ENCODE measurements around the gene DBT. TPM values are rescaled to one million over a fixed set of nuclear protein-coding genes. Genes with fewer than 3 reads are reported as not detected.
"Not testable (repeated sequence)": the region's sequence is repeated elsewhere in the genome, so short reads cannot be mapped to it uniquely, and the experiment has no call there.

DBT gene
- total RNA-seq, 3 donors from 2014 or later: 9.7 to 11.5 (median 11.3) TPM

- H3K4me1 Mint-ChIP-seq (ENCODE audit: low read depth); H3K4me3 Mint-ChIP-seq; H3K9me3 Mint-ChIP-seq; ATAC-seq; H3K27me3 Mint-ChIP-seq (ENCODE audit: low read depth); DNase-seq: not testable (repeated sequence)
- peaks cover 62% of the 10 kb centered on the region for H3K36me3 Mint-ChIP-seq (ENCODE audit: insufficient read depth)
Observed at GRCh38 chr1:100202703-100203102, 46.9 kb downstream of the DBT start.

- peaks cover 65% of the 10 kb centered on the region for H3K36me3 Mint-ChIP-seq (ENCODE audit: insufficient read depth)
- not testable (repeated sequence) for ATAC-seq; H3K27me3 Mint-ChIP-seq (ENCODE audit: low read depth); DNase-seq; H3K4me3 Mint-ChIP-seq; H3K4me1 Mint-ChIP-seq (ENCODE audit: low read depth); H3K9me3 Mint-ChIP-seq
Observed at GRCh38 chr1:100200060-100200459, 49.6 kb downstream of the DBT start.

- DNase-seq: no peak
- Mint-ChIP-seq H3K27me3 (ENCODE audit: low read depth) (no peaks in the 10 kb centered on the region), H3K4me1 (ENCODE audit: low read depth) (no peaks in the 10 kb centered on the region), H3K4me3 (no peak overlapping the region), H3K9me3 (no peaks in the 10 kb centered on the region), H3K36me3 (ENCODE audit: insufficient read depth) (peaks cover 50% of the 10 kb centered on the region)
- no peak for ATAC-seq
Observed at GRCh38 chr1:100198596-100198995, 51.0 kb downstream of the DBT start.

GRCh38 chr1:100188617-100189016 is 61.0 kb downstream of the DBT start:
- H3K4me3 Mint-ChIP-seq: no peak overlapping the region
- ATAC-seq (no peak), DNase-seq (no peak)
- H3K36me3 Mint-ChIP-seq (ENCODE audit: insufficient read depth): peaks cover 13% of the 10 kb centered on the region
- no peaks in the 10 kb centered on the region for H3K4me1 Mint-ChIP-seq (ENCODE audit: low read depth)
- no peaks in the 10 kb centered on the region for H3K27me3 Mint-ChIP-seq (ENCODE audit: low read depth)
- no peaks in the 10 kb centered on the region for H3K9me3 Mint-ChIP-seq

- Mint-ChIP-seq H3K4me3 (no peak overlapping the region), H3K36me3 (ENCODE audit: insufficient read depth) (peaks cover 13% of the 10 kb centered on the region), H3K9me3 (no peaks in the 10 kb centered on the region), H3K4me1 (ENCODE audit: low read depth) (no peaks in the 10 kb centered on the region), H3K27me3 (ENCODE audit: low read depth) (no peaks in the 10 kb centered on the region)
- no peak for ATAC-seq
- DNase-seq: no peak
Observed at GRCh38 chr1:100187912-100188311, 61.7 kb downstream of the DBT start.

GRCh38 chr1:100184536-100184935 is 65.1 kb downstream of the DBT start:
- DNase-seq (no peak), ATAC-seq (peak; percentile 14 to 37)
- no peaks in the 10 kb centered on the region for H3K27me3 Mint-ChIP-seq (ENCODE audit: low read depth)
- no peaks in the 10 kb centered on the region for H3K36me3 Mint-ChIP-seq (ENCODE audit: insufficient read depth)
- H3K9me3 Mint-ChIP-seq: peaks cover 3% of the 10 kb centered on the region
- no peak overlapping the region for H3K4me3 Mint-ChIP-seq
- H3K4me1 Mint-ChIP-seq (ENCODE audit: low read depth): no peaks in the 10 kb centered on the region

GRCh38 chr1:100183370-100183769 is 66.3 kb downstream of the DBT start:
- no peak overlapping the region for H3K4me3 Mint-ChIP-seq
- ATAC-seq (no peak), DNase-seq (no peak)
- no peaks in the 10 kb centered on the region for H3K27me3 Mint-ChIP-seq (ENCODE audit: low read depth)
- H3K4me1 Mint-ChIP-seq (ENCODE audit: low read depth): no peaks in the 10 kb centered on the region
- H3K9me3 Mint-ChIP-seq: peaks cover 3% of the 10 kb centered on the region
- no peaks in the 10 kb centered on the region for H3K36me3 Mint-ChIP-seq (ENCODE audit: insufficient read depth)

GRCh38 chr1:100178091-100178490 is 71.5 kb downstream of the DBT start, which contains the start of gene LRRC39:
LRRC39 (minus strand) TSS chr1:100178256; CDS start chr1:100168516, 9,740 bp downstream.
- Mint-ChIP-seq H3K4me1 (ENCODE audit: low read depth) (no peaks in the 10 kb centered on the region), H3K36me3 (ENCODE audit: insufficient read depth) (peaks cover 2% of the 10 kb centered on the region), H3K9me3 (peaks cover 3% of the 10 kb centered on the region), H3K4me3 (no peak within 1 kb of the TSS), H3K27me3 (ENCODE audit: low read depth) (no peaks in the 10 kb centered on the region)
- ATAC-seq (no peak), DNase-seq (no peak)

- ATAC-seq: no peak
- Mint-ChIP-seq H3K4me3 (no peak overlapping the region), H3K9me3 (peaks cover 3% of the 10 kb centered on the region), H3K4me1 (ENCODE audit: low read depth) (no peaks in the 10 kb centered on the region), H3K36me3 (ENCODE audit: insufficient read depth) (peaks cover 2% of the 10 kb centered on the region), H3K27me3 (ENCODE audit: low read depth) (no peaks in the 10 kb centered on the region)
- no peak for DNase-seq
Observed at GRCh38 chr1:100177295-100178041, 72.2 kb downstream of the DBT start.

GRCh38 chr1:100168051-100168450 is 81.6 kb downstream of the DBT start:
- H3K27me3 Mint-ChIP-seq (ENCODE audit: low read depth): no peaks in the 10 kb centered on the region
- H3K36me3 Mint-ChIP-seq (ENCODE audit: insufficient read depth): no peaks in the 10 kb centered on the region
- no peaks in the 10 kb centered on the region for H3K9me3 Mint-ChIP-seq
- DNase-seq: no peak
- no peak for ATAC-seq
- no peaks in the 10 kb centered on the region for H3K4me1 Mint-ChIP-seq (ENCODE audit: low read depth)
- H3K4me3 Mint-ChIP-seq: no peak overlapping the region

GRCh38 chr1:100164702-100165101 is 84.9 kb downstream of the DBT start:
- no peaks in the 10 kb centered on the region for H3K9me3 Mint-ChIP-seq
- DNase-seq (no peak), ATAC-seq (no peak)
- no peak overlapping the region for H3K4me3 Mint-ChIP-seq
- H3K36me3 Mint-ChIP-seq (ENCODE audit: insufficient read depth): no peaks in the 10 kb centered on the region
- H3K4me1 Mint-ChIP-seq (ENCODE audit: low read depth): no peaks in the 10 kb centered on the region
- no peaks in the 10 kb centered on the region for H3K27me3 Mint-ChIP-seq (ENCODE audit: low read depth)

- DNase-seq: no peak
- Mint-ChIP-seq H3K36me3 (ENCODE audit: insufficient read depth) (no peaks in the 10 kb centered on the region), H3K4me1 (ENCODE audit: low read depth) (no peaks in the 10 kb centered on the region), H3K27me3 (ENCODE audit: low read depth) (no peaks in the 10 kb centered on the region), H3K4me3 (no peak overlapping the region), H3K9me3 (no peaks in the 10 kb centered on the region)
- no peak for ATAC-seq
Observed at GRCh38 chr1:100164216-100164615, 85.4 kb downstream of the DBT start.

- H3K9me3 Mint-ChIP-seq: no peaks in the 10 kb centered on the region
- H3K4me1 Mint-ChIP-seq (ENCODE audit: low read depth): no peaks in the 10 kb centered on the region
- ATAC-seq (no peak), DNase-seq (no peak)
- H3K4me3 Mint-ChIP-seq: no peak overlapping the region
- H3K36me3 Mint-ChIP-seq (ENCODE audit: insufficient read depth): no peaks in the 10 kb centered on the region
- H3K27me3 Mint-ChIP-seq (ENCODE audit: low read depth): no peaks in the 10 kb centered on the region
Observed at GRCh38 chr1:100162881-100163280, 86.8 kb downstream of the DBT start.

- Mint-ChIP-seq H3K36me3 (ENCODE audit: insufficient read depth) (peaks cover 10% of the 10 kb centered on the region), H3K4me1 (ENCODE audit: low read depth) (peaks cover 8% of the 10 kb centered on the region), H3K9me3 (no peaks in the 10 kb centered on the region), H3K4me3 (no peak overlapping the region), H3K27me3 (ENCODE audit: low read depth) (no peaks in the 10 kb centered on the region)
- no peak for DNase-seq
- no peak for ATAC-seq
Observed at GRCh38 chr1:100152271-100152670, 97.4 kb downstream of the DBT start.

- Mint-ChIP-seq H3K27me3 (ENCODE audit: low read depth) (no peaks in the 10 kb centered on the region), H3K4me3 (no peak overlapping the region), H3K36me3 (ENCODE audit: insufficient read depth) (peaks cover 12% of the 10 kb centered on the region), H3K4me1 (ENCODE audit: low read depth) (peaks cover 8% of the 10 kb centered on the region), H3K9me3 (no peaks in the 10 kb centered on the region)
- ATAC-seq: no peak
- DNase-seq: no peak
Observed at GRCh38 chr1:100151679-100152078, 98.0 kb downstream of the DBT start.
